Fibroblast of mammary gland (primary cell): ENCODE results near the gene SSTR5.

Source experiments
- DNase-seq: peaks from one replicate; pipeline ENCODE4 v3.0.0-alpha.2; 2010; ENCODE audit warnings: low read depth
- H3K4me3 ChIP-seq: 2 replicates; pipeline ENCODE4 v1.5.1; 2011; ENCODE audit warnings: low read depth, mild to moderate bottlenecking, low read length, moderate library complexity; ENCODE audit not compliant: control insufficient read depth
- CTCF ChIP-seq: conservative IDR thresholded peaks from 2 replicates; pipeline ENCODE4 v1.5.1; 2011; ENCODE audit warnings: low read depth, low read length, inconsistent platforms; ENCODE audit not compliant: control insufficient read depth, insufficient read depth

The SSTR5 gene

GRCh38 chr16:1071561-1072225 is 854 bp upstream of the SSTR5 start:
- no peak for TF ChIP-seq CTCF
- H3K4me3 ChIP-seq, result no peak overlapping the region
- DNase-seq, result no peak

- DNase-seq, result no peak
- TF ChIP-seq CTCF, result no peak
- no peak overlapping the region for H3K4me3 ChIP-seq
These were observed 663 bp downstream of the SSTR5 start for GRCh38 chr16:1073262-1073558.

GRCh38 chr16:1073566-1074378 is 1.2 kb downstream of the SSTR5 start:
- no peak overlapping the region for H3K4me3 ChIP-seq
- no peak for DNase-seq
- TF ChIP-seq CTCF, result no peak

- no peak overlapping the region for H3K4me3 ChIP-seq
- no peak for DNase-seq
- no peak for TF ChIP-seq CTCF
These were observed 1.8 kb downstream of the SSTR5 start for GRCh38 chr16:1074379-1074649.

DNA sequence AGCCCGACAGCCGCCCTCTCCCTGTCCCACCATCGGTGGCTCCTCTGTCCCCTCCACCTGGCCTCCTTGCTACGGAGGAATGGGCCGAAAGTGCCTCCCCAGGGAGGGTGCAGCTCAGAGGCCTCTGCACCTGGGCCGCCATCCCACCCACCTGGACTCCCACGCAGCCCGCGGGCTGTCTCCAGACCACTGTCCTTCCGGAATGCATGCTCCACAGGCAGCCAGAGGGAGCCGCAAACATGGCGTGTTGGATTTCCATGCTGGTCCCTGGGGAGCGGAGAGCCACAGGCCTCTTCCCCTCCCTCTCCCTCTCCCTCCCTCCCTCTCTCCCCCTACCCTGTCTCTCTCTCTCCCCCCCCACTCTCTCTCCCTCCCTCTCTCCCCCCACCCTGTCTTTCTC is 3.0 kb downstream of the SSTR5 start:
- TF ChIP-seq CTCF, result no peak
- no peak for DNase-seq
- H3K4me3 ChIP-seq, result no peak overlapping the region

DNA sequence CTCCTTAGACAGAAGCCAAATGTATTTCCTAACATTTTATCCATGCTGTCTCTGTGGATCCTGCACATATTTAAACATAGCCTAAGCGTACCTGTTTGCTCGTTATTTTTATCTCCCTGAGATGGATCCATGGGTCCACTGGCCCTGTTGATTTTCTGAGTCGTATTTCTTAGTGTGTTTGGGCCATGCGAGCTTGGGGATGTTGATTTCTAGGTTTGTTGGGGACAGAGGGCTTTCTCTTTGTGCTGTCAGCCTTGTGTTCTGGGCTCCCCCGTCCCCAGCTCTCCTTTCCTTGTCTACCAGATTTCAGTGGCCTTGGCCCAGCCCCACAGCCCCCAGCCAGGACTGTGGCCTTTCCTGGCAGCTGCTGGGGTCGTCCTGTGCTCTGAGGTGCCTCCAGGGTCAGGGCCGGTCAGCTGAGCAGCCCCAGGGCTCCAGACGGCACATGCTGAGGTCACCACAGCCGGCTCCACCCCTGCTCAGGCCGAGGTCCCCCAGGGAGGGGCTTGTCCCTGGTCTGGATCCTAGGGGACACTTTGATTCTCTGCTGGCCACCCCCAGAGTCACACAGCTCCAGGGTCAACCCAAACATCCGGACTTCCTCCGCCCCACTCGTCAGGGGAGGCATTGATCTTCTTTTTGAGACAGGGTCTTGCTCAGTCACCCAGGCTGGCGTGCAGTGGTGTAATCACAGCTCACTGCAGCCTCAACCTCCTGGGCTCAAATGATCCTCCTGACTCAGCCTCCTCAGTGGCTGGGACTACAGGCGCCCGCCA is 4.4 kb downstream of the SSTR5 start:
- no peak for DNase-seq
- TF ChIP-seq CTCF, result no peak
- H3K4me3 ChIP-seq, result no peak overlapping the region
